Measurements from ENCODE around the gene SAP30. TPM values are rescaled to one million over a fixed set of nuclear protein-coding genes. Genes with fewer than 3 reads are reported as not detected.

Gene SAP30
- total and polyA plus RNA-seq, 2 experiments from 2014 or later: 9.3 to 16.5 TPM

GRCh38 chr4:173374588-173374987, 3.8 kb downstream of the SAP30 start:
- no peak for ATAC-seq
- no peak overlapping the region for H3K4me3 Mint-ChIP-seq

More at GRCh38 chr4:173374588-173374987, 3.8 kb downstream of the SAP30 start:
- Mint-ChIP-seq H3K4me1 (peaks cover 13% of the 10 kb centered on the region; the same call in 2 of the 3 replicates), H3K27ac (no peak overlapping the region), H3K36me3 (ENCODE audit: low read depth) (peaks cover 6% of the 10 kb centered on the region; the same call in 1 of the 3 replicates), H3K27me3 (ENCODE audit: insufficient read depth, low read depth, poor library complexity) (peaks cover 16% of the 10 kb centered on the region), H3K9me3 (no peaks in the 10 kb centered on the region)
- H3K79me2 ChIP-seq (replicated peaks; ENCODE audit: insufficient read depth): peaks cover 13% of the 10 kb centered on the region
- TF ChIP-seq POLR2AphosphoS5 (IDR thresholded peaks at IDR 0.05; ENCODE audit: low read depth) (no peak), NANOG (IDR thresholded peaks at IDR 0.05; ENCODE audit: borderline replicate concordance) (no peak), REST (IDR thresholded peaks at IDR 0.05; ENCODE audit: unreplicated experiment) (no peak), EZH2phosphoT487 (IDR thresholded peaks at IDR 0.05; ENCODE audit: unreplicated experiment) (no peak), JUNB (IDR thresholded peaks at IDR 0.05; ENCODE audit: unreplicated experiment) (no peak), ZNF331 (CRISPR knock-in tag; IDR thresholded peaks at IDR 0.05; ENCODE audit: low read depth) (no peak), EZH2 (IDR thresholded peaks at IDR 0.05; ENCODE audit: low read depth, unreplicated experiment) (no peak), STAT1 (IDR thresholded peaks at IDR 0.05; ENCODE audit: unreplicated experiment) (no peak), CTCF (conservative IDR thresholded peaks at IDR 0.05; ENCODE audit: low read depth in 2 of 2) (no peak), ZNF462 (CRISPR knock-in tag; IDR thresholded peaks at IDR 0.05) (no peak), ETS1 (IDR thresholded peaks at IDR 0.05) (no peak), CREB1 (CRISPR knock-in tag; IDR thresholded peaks at IDR 0.05; ENCODE audit: low read depth) (no peak), ZNF114 (CRISPR knock-in tag; IDR thresholded peaks at IDR 0.05) (no peak)
- H3K4me1 ChIP-seq (ENCODE audit: insufficient read depth): peaks cover 21% of the 10 kb centered on the region
- no peaks in the 10 kb centered on the region for H3K9me2 ChIP-seq (ENCODE audit: insufficient read depth)
- H3K27ac ChIP-seq (ENCODE audit: low read depth): no peak overlapping the region
- peaks cover 17% of the 10 kb centered on the region; the same call in 1 of the 2 replicates for H3K27me3 ChIP-seq (ENCODE audit: insufficient read depth)
- no peak overlapping the region for H2AFZ ChIP-seq
- no peak for DNase-seq (ENCODE audit: low spot score)
- 0 out of 2 replicates have a peak, but pooled peaks cover 2% of the 10 kb centered on the region for H3F3A ChIP-seq (replicated peaks; ENCODE audit: low read depth)
- H3K4me3 ChIP-seq: no peak overlapping the region
- H3K36me3 ChIP-seq (ENCODE audit: insufficient read depth): no peaks in the 10 kb centered on the region
- H4K20me1 ChIP-seq (replicated peaks; ENCODE audit: insufficient read depth): no peaks in the 10 kb centered on the region
- no peak overlapping the region for H3K4me2 ChIP-seq

Measured in GM23338 (cell line).